SK-N-SH treated with all-trans-retinoic acid at 6 μM for 48 hours (cell line): ENCODE measurements around the gene TNS3.

Source experiments
- ATAC-seq: fragments of 200-7000 bp; cut with Tn5 transposase; 3 replicates; pipeline ENCODE4 v1.9.1; 2020; ENCODE audit warnings: mild to moderate bottlenecking, moderate library complexity
- ARNTL ChIP-seq: fragments of 450-650 bp; formaldehyde crosslinking; IDR thresholded peaks from 2 replicates; pipeline ENCODE4 v1.5.0; 2020; ENCODE audit warnings: low read depth, mild to moderate bottlenecking, moderate library complexity, borderline replicate concordance
- BACH2 ChIP-seq: fragments of 250-450 bp; sonication (Bioruptor Pico); IDR thresholded peaks from 2 replicates; pipeline ENCODE4 v1.9.0; 2021; ENCODE audit warnings: mild to moderate bottlenecking, borderline replicate concordance
- CSDC2 ChIP-seq: fragments of 250-450 bp; sonication (Bioruptor Pico); IDR thresholded peaks from 2 replicates; pipeline ENCODE4 v1.5.0; 2020; ENCODE audit warnings: mild to moderate bottlenecking, moderate library complexity
- CSRNP3 ChIP-seq: fragments of 250-450 bp; sonication (Bioruptor Pico); IDR thresholded peaks from 2 replicates; pipeline ENCODE4 v1.5.1; 2021; ENCODE audit warnings: mild to moderate bottlenecking, moderate library complexity
- ESRRG ChIP-seq: fragments of 250-450 bp; sonication (Bioruptor Pico); IDR thresholded peaks from 2 replicates; pipeline ENCODE4 v1.6.1; 2021; ENCODE audit warnings: mild to moderate bottlenecking
- GLIS3 ChIP-seq: fragments of 250-450 bp; sonication (Bioruptor Pico); IDR thresholded peaks from 2 replicates; pipeline ENCODE4 v1.5.0; 2020; ENCODE audit warnings: mild to moderate bottlenecking, moderate library complexity
- OSR1 ChIP-seq: fragments of 250-450 bp; sonication (Bioruptor Pico); IDR thresholded peaks from 2 replicates; pipeline ENCODE4 v1.8.0; 2022; ENCODE audit warnings: moderate library complexity, mild to moderate bottlenecking, inconsistent platforms
- PATZ1 ChIP-seq: fragments of 250-450 bp; sonication (Bioruptor Pico); IDR thresholded peaks from 2 replicates; pipeline ENCODE4 v1.8.0; 2020; ENCODE audit warnings: mild to moderate bottlenecking, moderate library complexity, borderline replicate concordance
- PPARA ChIP-seq: fragments of 250-450 bp; sonication (Bioruptor Pico); IDR thresholded peaks from 2 replicates; pipeline ENCODE4 v1.5.0; 2020; ENCODE audit warnings: mild to moderate bottlenecking, borderline replicate concordance
- RARB ChIP-seq: fragments of 250-450 bp; sonication (Bioruptor Pico); IDR thresholded peaks from 2 replicates; pipeline ENCODE4 v1.8.0; 2021; ENCODE audit warnings: mild to moderate bottlenecking, moderate library complexity
- SNAI2 ChIP-seq: fragments of 250-450 bp; sonication (Bioruptor Pico); IDR thresholded peaks from 2 replicates; pipeline ENCODE4 v1.5.0; 2020; ENCODE audit warnings: mild to moderate bottlenecking, moderate library complexity
- TCF4 ChIP-seq: fragments of 250-450 bp; sonication (Bioruptor Pico); IDR thresholded peaks from 2 replicates; pipeline ENCODE4 v1.8.0; 2021; ENCODE audit warnings: mild to moderate bottlenecking, moderate library complexity, borderline replicate concordance
- TOX ChIP-seq: fragments of 250-450 bp; sonication (Bioruptor Pico); IDR thresholded peaks from 2 replicates; pipeline ENCODE4 v1.8.0; 2021; ENCODE audit warnings: mild to moderate bottlenecking, moderate library complexity, borderline replicate concordance
- TSHZ2 ChIP-seq: fragments of 250-450 bp; sonication (Bioruptor Pico); IDR thresholded peaks from 2 replicates; pipeline ENCODE4 v1.5.0; 2020; ENCODE audit warnings: mild to moderate bottlenecking, moderate library complexity
- ZC3H10 ChIP-seq: fragments of 250-450 bp; sonication (Bioruptor Pico); IDR thresholded peaks from 2 replicates; pipeline ENCODE4 v1.5.1; 2021; ENCODE audit warnings: mild to moderate bottlenecking, moderate library complexity
- ZFP3 ChIP-seq: fragments of 250-450 bp; sonication (Bioruptor Pico); IDR thresholded peaks from 2 replicates; pipeline ENCODE4 v1.5.0; 2020; ENCODE audit warnings: mild to moderate bottlenecking, moderate library complexity
- ZFP30 ChIP-seq: fragments of 450-650 bp; formaldehyde crosslinking; IDR thresholded peaks from 2 replicates; pipeline ENCODE4 v1.5.0; 2022; ENCODE audit warnings: mild to moderate bottlenecking, moderate library complexity
- ZNF565 ChIP-seq: fragments of 450-650 bp; formaldehyde crosslinking; conservative IDR thresholded peaks from 2 replicates; pipeline ENCODE4 v1.5.0; 2020; ENCODE audit warnings: low read depth, mild to moderate bottlenecking, moderate library complexity
- ZNF70 ChIP-seq: fragments of 450-650 bp; formaldehyde crosslinking; IDR thresholded peaks from 2 replicates; pipeline ENCODE4 v1.5.0; 2020; ENCODE audit warnings: mild to moderate bottlenecking, moderate library complexity
- ZNF8 ChIP-seq: fragments of 450-650 bp; formaldehyde crosslinking; IDR thresholded peaks from 2 replicates; pipeline ENCODE4 v1.5.0; 2020; ENCODE audit warnings: mild to moderate bottlenecking, moderate library complexity
- TF ChIP-seq, protein P1 (sequence below): fragments of 250-450 bp; sonication (Bioruptor Pico); IDR thresholded peaks from 2 replicates; pipeline ENCODE4 v1.8.0; 2021; ENCODE audit warnings: low read depth, mild to moderate bottlenecking, moderate library complexity, borderline replicate concordance
- TF ChIP-seq, protein P2 (sequence below): fragments of 250-450 bp; sonication (Bioruptor Pico); IDR thresholded peaks from 2 replicates; pipeline ENCODE4 v1.5.1; 2020; ENCODE audit warnings: low read depth, mild to moderate bottlenecking, moderate library complexity

The TNS3 gene

DNA sequence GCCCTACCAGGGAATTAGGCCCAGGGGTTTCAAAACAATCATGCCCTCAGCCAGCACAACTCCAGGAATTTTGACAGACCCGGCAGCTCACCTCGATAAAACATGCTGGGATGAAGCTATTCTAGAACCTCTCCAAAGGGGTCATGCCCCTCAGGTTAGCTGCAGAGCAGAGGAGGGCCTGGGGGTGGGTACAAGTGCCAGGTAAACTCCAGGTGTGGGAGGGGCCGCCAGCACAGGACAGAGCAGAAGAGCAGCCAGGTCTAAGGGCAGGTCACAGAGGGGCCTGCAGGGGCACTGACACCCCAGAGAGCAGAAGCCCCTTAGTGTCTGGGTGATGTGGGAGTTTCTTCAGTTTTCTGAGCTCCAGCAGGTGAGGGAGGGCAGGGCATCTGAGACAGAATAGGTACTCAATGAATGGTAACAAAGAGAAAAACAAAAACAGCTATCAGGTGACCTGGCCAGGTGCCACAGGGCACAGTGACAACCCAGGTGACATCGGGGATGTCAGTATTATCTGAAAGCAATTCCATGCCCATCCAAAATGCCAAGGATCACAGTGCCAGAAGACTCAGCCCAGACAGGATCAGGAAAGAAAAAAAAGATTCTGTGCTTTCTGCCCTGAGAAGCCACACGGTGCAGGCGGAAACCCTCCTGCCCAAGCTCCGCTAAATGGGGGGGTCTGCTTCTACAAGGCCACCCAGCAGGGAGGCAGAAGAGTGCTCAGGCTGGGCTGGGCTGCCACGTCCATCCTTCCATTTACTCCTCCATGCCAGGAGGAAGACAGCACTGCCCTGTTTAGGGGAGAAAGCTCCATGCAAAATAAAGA lies 104.5 kb downstream of the TNS3 start:
- ATAC-seq, result no peak
- TF ChIP-seq RARB (CRISPR knock-in tag) (no peak), BACH2 (CRISPR knock-in tag) (no peak), TSHZ2 (CRISPR knock-in tag) (no peak), PATZ1 (CRISPR knock-in tag) (no peak), CSDC2 (CRISPR knock-in tag) (no peak), GLIS3 (CRISPR knock-in tag) (no peak), TCF4 (CRISPR knock-in tag) (no peak), ZFP30 (CRISPR knock-in tag) (no peak), ZC3H10 (no peak), OSR1 (CRISPR knock-in tag) (no peak), SNAI2 (CRISPR knock-in tag) (no peak), ESRRG (CRISPR knock-in tag) (no peak), CSRNP3 (CRISPR knock-in tag) (no peak), PPARA (CRISPR knock-in tag) (no peak), ARNTL (no peak), ZFP3 (CRISPR knock-in tag) (no peak), ZNF8 (CRISPR knock-in tag) (no peak)
- TF ChIP-seq, protein P1, sequence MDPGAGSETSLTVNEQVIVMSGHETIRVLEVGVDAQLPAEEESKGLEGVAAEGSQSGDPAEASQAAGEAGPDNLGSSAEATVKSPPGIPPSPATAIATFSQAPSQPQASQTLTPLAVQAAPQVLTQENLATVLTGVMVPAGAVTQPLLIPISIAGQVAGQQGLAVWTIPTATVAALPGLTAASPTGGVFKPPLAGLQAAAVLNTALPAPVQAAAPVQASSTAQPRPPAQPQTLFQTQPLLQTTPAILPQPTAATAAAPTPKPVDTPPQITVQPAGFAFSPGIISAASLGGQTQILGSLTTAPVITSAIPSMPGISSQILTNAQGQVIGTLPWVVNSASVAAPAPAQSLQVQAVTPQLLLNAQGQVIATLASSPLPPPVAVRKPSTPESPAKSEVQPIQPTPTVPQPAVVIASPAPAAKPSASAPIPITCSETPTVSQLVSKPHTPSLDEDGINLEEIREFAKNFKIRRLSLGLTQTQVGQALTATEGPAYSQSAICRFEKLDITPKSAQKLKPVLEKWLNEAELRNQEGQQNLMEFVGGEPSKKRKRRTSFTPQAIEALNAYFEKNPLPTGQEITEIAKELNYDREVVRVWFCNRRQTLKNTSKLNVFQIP (CRISPR knock-in tag), result no peak
- TF ChIP-seq, protein P2, sequence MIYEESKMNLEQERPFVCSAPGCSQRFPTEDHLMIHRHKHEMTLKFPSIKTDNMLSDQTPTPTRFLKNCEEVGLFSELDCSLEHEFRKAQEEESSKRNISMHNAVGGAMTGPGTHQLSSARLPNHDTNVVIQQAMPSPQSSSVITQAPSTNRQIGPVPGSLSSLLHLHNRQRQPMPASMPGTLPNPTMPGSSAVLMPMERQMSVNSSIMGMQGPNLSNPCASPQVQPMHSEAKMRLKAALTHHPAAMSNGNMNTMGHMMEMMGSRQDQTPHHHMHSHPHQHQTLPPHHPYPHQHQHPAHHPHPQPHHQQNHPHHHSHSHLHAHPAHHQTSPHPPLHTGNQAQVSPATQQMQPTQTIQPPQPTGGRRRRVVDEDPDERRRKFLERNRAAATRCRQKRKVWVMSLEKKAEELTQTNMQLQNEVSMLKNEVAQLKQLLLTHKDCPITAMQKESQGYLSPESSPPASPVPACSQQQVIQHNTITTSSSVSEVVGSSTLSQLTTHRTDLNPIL (CRISPR knock-in tag), result no peak
- TF ChIP-seq, all 23 proteins: peak for 0

DNA sequence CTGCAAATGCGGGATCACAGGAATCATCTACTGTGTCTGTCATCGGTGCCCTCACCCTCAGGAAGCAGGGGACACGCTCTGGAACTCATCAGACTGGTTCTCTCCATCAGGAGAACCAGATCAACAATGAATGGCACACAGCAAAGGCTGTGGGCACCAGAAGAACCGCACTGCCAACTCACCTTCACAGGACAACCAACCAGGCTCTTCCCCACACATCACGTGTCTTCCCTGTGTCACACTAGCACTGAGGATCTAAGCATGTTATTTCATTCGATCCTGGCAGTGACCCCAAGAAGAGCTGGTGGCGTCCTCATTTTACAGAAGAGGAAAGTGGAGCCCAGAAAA lies 106.1 kb downstream of the TNS3 start:
- ATAC-seq, result no peak
- TF ChIP-seq ESRRG (CRISPR knock-in tag) (no peak), PPARA (CRISPR knock-in tag) (no peak), RARB (CRISPR knock-in tag) (no peak), TCF4 (CRISPR knock-in tag) (no peak), ARNTL (no peak), TSHZ2 (CRISPR knock-in tag) (no peak), TOX (CRISPR knock-in tag) (no peak), OSR1 (CRISPR knock-in tag) (no peak), BACH2 (CRISPR knock-in tag) (no peak), SNAI2 (CRISPR knock-in tag) (no peak), GLIS3 (CRISPR knock-in tag) (no peak), ZNF70 (CRISPR knock-in tag) (no peak), ZNF8 (CRISPR knock-in tag) (no peak), CSDC2 (CRISPR knock-in tag) (no peak), ZNF565 (CRISPR knock-in tag) (no peak)
- TF ChIP-seq, protein P2 (CRISPR knock-in tag), result no peak
- TF ChIP-seq, protein P1 (CRISPR knock-in tag), result no peak
